GM21786 (cell line): ENCODE data around the gene SOX2.

Source experiments
- ATAC-seq: cut with Tn5 transposase; IDR thresholded peaks from one replicate; pipeline ENCODE4 v1.9.1; 2021; ENCODE audit not compliant: unreplicated experiment

The SOX2 gene

GRCh38 chr3:181704421-181705085 lies 7.2 kb upstream of the SOX2 start:
- ATAC-seq: no peak

DNA sequence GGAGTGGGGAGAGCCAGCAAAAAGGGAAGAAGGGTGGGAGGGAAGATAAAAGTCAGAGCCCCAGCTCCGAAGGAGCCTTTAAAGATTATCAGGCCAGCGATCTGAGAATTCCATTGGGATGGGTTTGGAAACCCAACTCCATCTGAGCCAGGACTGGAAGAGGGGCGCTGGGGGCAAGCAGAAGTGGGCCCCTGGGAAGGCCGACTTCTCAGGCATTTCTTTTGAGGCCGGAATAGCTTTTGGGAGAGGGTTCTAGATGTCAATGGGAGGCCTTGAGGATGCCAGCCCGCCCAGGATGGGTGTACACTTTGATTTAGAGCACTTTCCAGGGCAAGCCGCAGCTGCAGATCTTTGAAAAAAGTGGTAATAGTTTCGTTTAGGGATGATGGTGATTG lies 6.6 kb upstream of the SOX2 start:
- no peak for ATAC-seq

- ATAC-seq: no peak
These were observed 3.7 kb upstream of the SOX2 start for GRCh38 chr3:181707980-181708379.

DNA sequence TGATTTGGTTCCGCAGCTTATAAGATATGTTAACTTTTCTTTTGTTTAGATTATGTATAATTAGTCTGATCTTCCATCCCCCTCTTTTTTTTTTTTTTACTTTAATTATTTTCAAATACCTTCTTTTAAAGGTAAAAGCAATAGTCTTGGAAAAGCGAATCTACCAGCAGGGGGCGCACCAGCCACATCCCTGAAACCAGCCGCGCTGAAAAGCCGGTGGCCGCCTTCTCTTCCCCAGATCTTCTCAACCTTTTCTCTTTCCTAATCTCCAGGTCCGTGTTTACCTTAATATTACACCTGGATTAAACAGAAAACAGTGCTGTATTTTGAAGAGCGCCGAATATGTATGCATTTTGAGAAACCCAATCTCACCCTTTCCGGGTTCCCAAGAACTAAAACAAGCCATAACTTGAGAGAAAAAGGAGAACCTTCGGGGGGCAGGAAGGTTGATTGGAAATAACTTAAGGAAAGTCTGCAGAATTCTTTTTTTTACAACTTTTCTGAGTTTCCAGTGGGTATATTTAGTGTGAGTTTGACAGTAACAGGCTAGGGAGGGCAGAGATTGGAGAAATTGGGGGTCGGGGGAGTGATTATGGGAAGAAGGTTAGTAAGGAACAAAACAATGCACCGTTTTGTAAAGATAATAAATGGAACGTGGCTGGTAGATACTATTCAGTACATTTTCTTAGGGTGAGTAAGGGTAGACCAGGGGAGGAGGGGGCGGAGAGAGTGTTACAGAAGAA lies 2.0 kb upstream of the SOX2 start:
- ATAC-seq: no peak

DNA sequence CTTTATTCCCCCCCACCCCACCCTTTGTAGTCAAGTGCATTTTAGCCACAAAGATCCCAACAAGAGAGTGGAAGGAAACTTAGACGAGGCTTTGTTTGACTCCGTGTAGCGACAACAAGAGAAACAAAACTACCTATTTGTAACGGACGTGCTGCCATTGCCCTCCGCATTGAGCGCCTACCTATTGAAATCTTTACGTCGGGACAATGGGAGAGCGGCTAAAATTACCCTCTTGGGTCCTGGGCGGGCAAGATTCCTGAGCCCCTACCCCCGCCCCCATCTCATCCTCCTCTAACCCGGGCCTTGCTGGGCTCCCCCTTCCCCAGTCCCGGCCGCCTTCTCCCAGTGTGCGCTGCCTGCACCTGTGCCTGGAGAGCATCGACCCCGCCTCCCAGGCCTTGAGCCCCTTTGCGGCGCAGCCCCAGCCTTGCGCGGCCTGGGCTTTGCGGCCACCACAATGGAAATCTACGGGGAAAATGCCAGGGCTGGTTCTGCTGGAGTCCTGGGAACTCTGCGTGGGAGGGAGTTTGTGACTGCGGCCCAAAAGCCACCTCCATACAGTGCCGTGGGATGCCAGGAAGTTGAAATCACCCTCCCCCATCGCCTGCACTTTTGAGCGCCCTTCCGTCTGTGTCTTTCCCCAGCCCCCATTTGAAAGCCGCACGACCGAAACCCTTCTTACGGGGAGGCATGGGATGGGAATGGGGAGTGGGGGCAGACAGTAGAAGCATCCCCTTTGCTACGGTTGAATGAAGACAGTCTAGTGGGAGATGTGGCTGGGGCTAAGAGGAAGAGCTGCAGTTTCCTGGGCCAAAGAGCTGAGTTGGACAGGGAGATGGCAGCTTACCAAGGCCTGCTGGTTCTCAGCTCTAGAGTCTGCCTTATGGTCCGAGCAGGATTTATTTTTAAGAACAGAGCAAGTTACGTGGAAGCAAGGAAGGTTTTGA lies 1.1 kb upstream of the SOX2 start:
- no peak for ATAC-seq

DNA sequence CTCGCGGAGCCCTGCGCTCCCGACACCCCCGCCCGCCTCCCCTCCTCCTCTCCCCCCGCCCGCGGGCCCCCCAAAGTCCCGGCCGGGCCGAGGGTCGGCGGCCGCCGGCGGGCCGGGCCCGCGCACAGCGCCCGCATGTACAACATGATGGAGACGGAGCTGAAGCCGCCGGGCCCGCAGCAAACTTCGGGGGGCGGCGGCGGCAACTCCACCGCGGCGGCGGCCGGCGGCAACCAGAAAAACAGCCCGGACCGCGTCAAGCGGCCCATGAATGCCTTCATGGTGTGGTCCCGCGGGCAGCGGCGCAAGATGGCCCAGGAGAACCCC lies 464 bp downstream of the SOX2 start:
- no peak for ATAC-seq

- no peak for ATAC-seq
These were observed 991 bp downstream of the SOX2 start for GRCh38 chr3:181712553-181713279.

- no peak for ATAC-seq
These were observed 1.5 kb downstream of the SOX2 start for GRCh38 chr3:181713280-181713647.

DNA sequence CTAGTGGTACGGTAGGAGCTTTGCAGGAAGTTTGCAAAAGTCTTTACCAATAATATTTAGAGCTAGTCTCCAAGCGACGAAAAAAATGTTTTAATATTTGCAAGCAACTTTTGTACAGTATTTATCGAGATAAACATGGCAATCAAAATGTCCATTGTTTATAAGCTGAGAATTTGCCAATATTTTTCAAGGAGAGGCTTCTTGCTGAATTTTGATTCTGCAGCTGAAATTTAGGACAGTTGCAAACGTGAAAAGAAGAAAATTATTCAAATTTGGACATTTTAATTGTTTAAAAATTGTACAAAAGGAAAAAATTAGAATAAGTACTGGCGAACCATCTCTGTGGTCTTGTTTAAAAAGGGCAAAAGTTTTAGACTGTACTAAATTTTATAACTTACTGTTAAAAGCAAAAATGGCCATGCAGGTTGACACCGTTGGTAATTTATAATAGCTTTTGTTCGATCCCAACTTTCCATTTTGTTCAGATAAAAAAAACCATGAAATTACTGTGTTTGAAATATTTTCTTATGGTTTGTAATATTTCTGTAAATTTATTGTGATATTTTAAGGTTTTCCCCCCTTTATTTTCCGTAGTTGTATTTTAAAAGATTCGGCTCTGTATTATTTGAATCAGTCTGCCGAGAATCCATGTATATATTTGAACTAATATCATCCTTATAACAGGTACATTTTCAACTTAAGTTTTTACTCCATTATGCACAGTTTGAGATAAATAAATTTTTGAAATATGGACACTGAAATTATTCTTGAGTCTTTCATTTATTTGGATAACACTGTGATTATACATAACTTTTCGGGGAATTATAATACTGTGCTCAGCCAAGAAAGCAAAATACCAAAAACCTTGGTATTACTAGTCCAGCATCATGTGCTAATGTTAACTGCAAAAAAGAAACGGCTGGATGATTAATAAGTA lies 2.2 kb downstream of the SOX2 start:
- ATAC-seq: no peak

GRCh38 chr3:181715571-181716340 lies 4.0 kb downstream of the SOX2 start:
- no peak for ATAC-seq

DNA sequence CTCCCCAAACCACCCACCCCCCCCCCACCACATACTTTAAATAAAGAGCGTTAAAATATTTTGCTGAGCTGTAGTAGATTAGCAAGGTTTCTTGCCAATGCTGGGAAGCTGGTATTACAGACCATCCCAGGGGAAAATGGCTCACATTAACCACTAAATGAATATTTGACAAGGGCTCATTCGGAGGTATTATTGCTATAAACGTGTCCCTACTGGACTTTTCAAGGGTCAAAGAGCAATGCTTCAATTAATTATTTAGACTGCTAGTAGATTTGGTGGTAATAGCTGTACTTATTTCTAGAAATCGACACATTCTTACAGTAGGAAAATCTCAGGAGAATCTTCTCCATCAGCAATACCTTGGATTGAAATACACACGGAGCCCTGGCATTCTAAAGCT lies 5.2 kb downstream of the SOX2 start:
- no peak for ATAC-seq

DNA sequence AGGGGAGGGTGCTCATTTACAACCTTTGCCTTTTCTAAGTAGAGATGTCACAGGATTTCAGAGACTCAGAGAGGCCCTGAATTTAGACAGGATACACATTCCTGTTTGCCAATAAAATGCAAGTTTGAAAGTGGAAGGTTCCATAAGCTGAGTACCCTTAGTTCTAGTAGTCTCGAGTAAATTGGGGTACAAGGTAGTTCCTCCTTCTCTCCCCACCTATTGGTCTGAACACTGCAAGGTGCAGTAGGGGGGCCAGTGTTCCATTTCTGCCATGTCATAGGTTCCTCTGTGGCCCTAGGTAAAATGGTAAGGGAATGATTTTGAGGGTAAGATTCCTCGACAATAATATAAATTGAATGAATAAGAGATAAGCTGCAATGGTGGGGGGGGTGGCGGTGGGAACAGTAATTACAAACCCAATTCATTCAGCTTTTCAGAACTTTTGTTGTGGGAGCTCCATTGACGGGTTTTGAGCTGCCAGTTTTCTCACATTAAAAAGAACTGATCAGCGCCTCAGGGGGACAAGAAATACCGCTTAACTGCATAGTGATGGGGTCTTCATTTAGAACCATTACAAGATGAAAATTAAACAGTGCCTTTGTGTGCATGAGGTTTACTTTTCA lies 5.9 kb downstream of the SOX2 start:
- no peak for ATAC-seq

- ATAC-seq: no peak
These were observed 6.6 kb downstream of the SOX2 start for GRCh38 chr3:181718369-181718768.

GRCh38 chr3:181718987-181719911 lies 7.5 kb downstream of the SOX2 start:
- ATAC-seq: no peak

DNA sequence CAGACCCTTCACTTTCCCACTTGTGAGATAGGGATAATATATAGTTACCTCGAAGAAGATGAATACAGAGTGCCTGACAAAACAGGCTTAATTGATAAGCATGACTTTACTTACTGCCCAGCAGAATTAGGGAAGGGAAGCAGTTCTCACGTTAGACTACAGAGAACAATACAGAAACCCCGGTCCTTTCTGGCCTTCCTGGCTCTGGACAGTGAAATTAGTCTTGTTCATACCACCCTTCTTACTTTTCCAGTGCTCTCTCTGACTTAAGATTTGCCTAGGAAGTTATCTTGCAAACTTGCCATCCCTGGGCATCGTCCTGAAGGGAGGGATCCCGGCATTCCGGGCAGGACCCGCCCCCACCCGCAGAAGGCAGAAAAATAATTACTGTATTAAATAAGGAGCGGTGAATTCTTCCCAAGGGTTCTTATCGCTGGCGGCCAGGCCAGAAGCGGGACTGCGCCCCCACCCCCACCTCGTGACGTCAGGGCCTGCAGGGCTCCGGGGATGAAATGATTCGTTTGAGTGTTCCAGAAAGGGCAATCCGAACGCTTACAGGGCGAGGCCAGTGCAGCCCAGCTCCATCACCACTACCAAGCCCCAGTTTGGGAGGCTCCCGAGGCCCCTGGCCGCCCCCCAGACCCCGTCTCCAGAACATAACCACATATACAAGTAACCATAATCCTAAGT lies 8.4 kb downstream of the SOX2 start:
- ATAC-seq: no peak

DNA sequence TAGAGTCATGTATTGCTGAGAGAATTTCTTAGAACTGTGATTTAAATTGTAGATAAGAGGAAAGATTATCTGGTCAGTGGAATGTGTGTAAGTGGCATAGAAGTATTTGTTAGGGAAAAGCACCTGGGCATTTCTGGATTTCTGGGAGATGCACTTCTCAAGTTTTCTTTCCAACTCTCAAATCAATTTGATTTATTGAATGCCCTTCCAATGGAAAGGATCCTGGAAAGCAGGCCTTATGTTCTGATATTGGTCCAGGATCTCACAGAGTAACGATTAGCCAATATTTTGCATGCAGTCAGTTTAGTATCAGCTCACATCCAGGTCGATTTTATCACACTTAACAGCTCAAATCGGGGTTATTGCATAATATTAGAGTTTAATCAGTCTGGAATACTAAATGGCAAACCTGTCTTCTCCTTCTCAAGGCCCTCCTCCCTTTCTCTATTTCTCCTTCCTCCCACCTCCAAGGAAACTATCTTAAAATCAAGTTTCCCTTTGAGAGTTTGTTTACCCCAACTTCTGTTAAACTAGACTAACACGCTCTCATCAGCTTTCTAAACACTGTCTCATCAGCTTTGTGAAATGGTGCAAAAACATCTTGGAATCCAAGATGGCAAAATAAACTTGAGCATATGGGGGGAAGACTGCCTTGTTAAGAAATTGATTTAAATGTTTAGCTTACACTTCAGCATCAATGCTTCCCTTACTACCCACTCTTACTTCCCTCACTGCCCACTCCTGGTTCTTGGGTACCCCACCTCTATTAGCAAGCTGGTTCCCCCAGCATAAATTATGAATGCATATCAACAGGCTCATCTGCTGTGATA lies 9.5 kb downstream of the SOX2 start:
- ATAC-seq: no peak
